T-helper 1 cell treated with Interleukin-12 subunit alpha and Interleukin-12 subunit beta and Interleukin-4 antibody, amounts not matched to agents 30 ng/mL and 1 ng/mL, for 36 hours (primary cell): ENCODE measurements around the gene PTPN9. TPM values are rescaled to one million over a fixed set of nuclear protein-coding genes. Genes with fewer than 3 reads are reported as not detected.
"Not testable (repeated sequence)": the region's sequence is repeated elsewhere in the genome, so short reads cannot be mapped to it uniquely, and the experiment has no call there.

Experiments
- intact Hi-C: fragments of 100-400 bp; cut with micrococcal nuclease; formaldehyde crosslinking; loops from one replicate; pipeline ENCODE4 v1.15.1; 2024
- total RNA-seq: library from RNA; stranded (reverse); gene quantifications from 2 replicates; pipeline ENCODE4 v1.2.3, GENCODE V29; 2022

The PTPN9 gene
- total RNA-seq, 1 donor from 2014 or later: 40.8 TPM

DNA sequence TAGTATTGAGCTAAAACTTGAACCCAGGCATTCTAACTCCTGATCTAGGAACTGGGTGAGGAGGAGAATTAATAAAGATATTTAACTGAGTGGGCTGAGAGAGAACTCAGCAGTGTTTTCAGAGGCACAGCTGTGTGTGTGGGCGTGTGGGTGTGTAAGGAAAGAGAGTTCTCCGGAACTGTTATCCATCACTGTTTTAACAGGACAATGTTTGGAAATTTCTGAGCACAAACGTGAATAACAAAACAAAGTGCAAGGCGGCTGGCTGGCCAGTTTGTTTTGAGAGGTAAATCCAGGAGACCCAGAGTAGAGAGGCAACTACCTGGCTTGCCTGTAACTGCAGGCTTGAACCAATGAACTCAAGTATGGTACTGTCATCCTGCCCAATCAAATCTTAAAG, 5.0 kb upstream of the PTPN9 start:
- intact Hi-C loops: no loop called here

GRCh38 chr15:75583701-75584100, 4.6 kb upstream of the PTPN9 start:
- intact Hi-C loops: no loop called here

- intact Hi-C loops: not testable (repeated sequence)
These were observed 3.8 kb upstream of the PTPN9 start for GRCh38 chr15:75582943-75583342.

DNA sequence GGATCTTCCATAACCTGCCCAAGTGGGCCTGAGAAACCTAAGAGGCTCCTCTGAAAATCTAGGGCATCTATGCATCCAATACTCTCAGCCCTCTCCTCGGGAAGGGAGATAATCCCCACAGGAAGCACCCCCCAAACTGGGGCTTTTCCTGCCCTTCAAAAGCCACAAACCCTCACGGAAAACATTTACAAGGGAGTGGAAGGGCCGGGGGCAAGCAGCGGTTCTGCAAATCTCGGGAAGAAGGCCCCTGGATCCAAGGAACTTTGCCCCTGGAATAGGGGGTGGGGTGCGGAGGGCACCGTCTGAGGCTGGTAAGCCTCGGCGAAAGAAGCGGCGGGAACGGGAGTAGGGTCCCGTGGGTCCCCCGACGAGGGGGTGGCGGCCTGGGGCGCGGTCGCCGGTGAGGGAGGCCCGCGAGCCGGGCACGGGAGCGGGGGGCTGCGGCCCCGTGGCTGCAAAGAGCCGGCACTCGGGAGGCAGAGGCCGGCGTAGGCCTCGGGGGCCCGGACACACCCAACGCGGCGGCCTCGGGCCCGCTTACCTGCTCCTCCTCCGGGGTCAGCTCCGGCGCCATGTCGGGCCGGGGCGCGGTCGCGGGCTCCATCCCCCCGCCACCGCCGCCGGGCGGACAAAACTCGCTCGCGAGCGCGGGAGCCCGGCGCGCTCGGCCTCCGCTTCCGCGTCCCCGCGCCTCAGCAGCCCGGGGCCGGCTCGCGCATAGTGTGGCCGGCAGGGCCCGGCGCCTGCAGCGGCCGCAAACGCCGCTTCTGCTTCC, 755 bp downstream of the PTPN9 start:
- intact Hi-C loops: loop anchor here (2.0 to 10.0 kb wide), 4 partner anchors 28 to 791 kb away; partner anchors contain the start of genes MAN2C1 and UBE2Q2

DNA sequence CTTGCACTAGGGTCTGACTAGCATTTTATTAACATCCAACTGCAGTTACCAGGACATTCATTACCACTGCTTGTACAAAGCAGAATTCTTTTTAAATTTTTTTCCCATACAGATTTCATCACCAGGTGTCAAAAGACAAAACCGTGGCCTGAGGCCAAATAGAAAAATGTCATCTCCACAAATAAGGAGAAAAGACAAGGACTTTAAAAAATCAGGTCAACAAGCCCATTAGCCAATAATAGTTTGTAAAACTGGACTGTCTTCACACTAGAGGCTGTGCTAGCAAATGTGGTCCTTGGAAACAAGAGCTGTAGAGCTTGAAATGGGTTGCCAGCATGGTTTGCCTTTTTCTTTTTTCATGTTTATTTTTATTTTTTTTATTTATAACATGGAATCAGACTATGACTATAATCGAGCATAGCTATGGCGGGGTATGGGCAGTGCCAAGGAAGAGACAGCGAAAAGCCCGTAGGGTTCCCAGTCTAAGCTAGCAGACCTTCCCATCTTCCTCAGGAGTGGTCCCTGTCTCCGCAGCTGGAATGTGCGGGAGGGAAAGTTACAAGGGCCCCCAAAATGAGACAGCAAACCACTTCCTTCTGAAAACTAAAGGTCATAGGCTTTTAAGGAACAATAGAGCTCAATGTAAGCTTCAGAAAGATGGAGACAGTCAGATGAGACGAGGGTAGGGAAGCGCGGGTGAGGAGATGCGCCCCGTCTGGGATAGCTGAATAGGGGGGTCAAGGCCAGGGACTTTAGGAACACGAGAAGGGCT, 1.5 kb downstream of the PTPN9 start:
- intact Hi-C loops: loop anchor here (2.0 to 10.0 kb wide), 4 partner anchors 29 to 790 kb away; partner anchors contain the start of genes MAN2C1 and UBE2Q2

DNA sequence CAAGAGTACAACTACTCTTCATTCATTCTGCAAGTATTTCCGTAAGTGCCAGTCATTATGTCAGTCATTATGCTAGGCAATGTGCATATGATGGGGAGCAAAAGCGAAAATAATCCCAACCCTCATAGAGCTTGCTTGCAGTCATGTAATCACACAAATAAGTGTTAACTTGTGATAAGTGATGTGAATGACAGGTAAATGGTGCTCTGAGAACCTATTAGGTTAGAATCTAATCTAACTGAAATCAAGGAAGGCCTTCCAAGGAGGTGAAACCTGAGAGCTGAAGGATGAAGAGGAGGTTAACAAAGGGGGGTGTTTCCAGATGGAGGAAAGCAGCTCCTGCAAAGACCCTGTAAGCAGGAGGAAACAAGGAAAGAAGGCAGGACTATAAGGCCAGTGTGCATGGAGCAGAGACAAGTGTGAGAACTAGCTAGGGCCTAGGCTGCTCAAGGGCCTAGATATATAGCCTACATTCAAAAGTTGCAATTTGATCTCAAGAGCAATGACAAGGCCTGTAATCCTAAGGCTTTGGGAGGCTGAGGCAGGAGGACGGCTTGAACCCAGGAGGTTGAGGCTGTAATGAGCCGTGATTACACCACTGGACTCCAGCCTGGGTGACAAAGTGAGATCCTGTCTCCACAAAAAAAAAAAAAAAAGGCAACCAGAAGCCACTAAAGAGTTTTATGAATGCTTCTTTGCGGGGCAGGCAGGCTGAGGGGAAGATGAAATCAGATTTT, 5.3 kb downstream of the PTPN9 start:
- intact Hi-C loops: loop anchor here (10.0 kb wide), 1 partner anchor 271 kb away; the partner anchor contains the start of gene UBE2Q2

GRCh38 chr15:75570126-75570845, 8.8 kb downstream of the PTPN9 start:
- intact Hi-C loops: loop anchor here (10.0 kb wide), 1 partner anchor 275 kb away; the partner anchor contains the start of gene UBE2Q2

GRCh38 chr15:75565062-75565970, 13.8 kb downstream of the PTPN9 start:
- intact Hi-C loops: no loop called here

DNA sequence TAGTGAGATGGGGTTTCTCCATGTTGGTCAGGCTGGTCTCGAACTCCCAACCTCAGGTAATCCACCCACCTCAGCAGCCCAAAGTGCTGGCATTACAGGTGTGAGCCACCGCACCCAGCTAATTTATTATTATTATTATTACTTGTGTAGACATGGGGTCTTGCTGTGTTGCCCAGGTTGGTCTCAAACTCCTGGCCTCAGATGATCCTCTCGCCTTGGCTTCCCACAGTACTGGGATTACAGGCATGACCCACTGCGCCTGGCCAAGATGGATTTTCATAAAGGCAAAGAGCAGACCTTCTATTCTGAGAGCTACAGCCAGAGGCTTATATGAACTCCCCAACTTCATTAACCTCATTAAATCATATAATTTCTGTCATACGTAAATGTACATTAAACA, 17.2 kb downstream of the PTPN9 start:
- intact Hi-C loops: no loop called here

DNA sequence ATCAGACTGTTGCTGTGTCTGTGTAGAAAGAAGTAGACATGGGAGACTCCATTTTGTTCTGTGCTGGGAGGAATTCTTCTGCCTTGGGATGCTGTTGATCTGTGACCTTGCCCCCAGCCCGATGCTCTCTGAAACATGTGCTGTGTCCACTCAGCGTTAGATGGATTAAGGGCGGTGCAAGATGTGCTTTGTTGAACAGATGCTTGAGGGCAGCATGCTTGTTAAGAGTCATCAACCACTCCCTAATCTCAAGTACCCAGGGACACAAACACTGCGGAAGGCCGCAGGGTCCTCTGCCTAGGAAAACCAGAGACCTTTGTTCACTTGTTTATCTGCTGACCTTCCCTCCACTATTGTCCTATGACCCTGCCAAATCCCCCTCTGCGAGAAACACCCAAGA, 19.8 kb downstream of the PTPN9 start:
- intact Hi-C loops: not testable (repeated sequence)

- intact Hi-C loops: not testable (repeated sequence)
These were observed 20.2 kb downstream of the PTPN9 start for GRCh38 chr15:75558955-75559354.

DNA sequence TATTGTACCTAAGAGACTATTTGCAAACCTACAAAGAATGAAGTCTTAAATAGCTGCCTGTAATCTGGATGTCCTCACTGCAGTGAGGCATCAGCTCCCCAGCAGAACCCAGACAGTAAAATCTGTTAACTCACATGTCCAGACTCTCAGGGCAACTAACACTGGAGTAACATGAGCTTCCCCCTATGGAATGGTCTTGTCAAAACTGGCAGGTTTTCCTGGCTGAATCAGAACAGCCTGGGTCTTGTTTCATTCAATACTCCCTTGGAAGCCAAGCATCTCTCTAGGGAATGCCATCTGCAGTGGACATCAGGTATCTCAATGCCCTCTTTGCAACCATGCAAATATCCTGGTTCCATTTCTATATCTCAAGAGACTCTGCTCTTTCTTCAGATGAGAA, 24.4 kb downstream of the PTPN9 start:
- intact Hi-C loops: no loop called here

DNA sequence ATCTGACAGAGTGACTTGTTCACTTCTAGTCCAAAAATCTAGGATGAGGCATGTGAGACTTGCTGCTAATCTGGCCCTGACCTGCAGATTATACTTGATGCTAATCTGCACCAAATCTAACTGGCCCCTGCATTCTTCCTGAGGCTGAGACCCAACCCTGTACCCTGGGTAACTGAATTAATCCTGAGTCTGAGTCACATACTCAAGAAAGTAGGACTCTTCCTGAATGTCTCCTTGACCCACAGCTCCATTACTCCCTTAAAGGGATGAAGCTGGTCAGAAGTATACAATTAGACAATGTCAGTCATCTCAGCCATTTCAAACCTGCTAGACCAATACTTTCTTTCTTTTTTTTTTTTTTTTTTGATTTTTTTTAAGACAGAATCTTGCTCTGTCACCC, 25.5 kb downstream of the PTPN9 start:
- intact Hi-C loops: no loop called here

GRCh38 chr15:75551091-75551490, 28.0 kb downstream of the PTPN9 start:
- intact Hi-C loops: no loop called here

GRCh38 chr15:75545064-75545463, 34.1 kb downstream of the PTPN9 start:
- intact Hi-C loops: no loop called here

GRCh38 chr15:75544359-75544758, 34.8 kb downstream of the PTPN9 start:
- intact Hi-C loops: no loop called here

GRCh38 chr15:75542949-75543545, 36.1 kb downstream of the PTPN9 start:
- intact Hi-C loops: loop anchor here (1.0 kb wide), 1 partner anchor 23 kb away; no protein-coding TSS in a partner anchor

DNA sequence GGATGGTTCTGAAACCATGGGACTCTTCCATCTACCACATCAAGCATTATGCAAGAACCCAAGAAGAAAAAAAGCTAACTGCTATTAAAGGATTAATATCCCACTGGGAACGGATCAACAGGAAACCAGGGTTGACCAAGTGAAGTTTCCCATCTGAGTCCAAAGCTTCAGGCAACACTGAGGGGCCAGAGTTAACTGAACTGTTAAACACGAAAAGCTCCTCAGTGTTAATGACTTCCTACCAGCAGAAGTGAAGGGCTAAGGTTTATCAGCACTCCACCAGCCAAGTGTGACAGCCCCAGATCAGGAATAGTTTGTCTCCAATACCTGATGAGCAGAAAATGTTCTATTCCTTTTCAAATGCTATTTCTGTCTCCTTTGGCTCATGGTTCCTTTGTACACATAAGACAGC, 36.7 kb downstream of the PTPN9 start:
- intact Hi-C loops: loop anchor here (1.0 kb wide), 1 partner anchor 24 kb away; no protein-coding TSS in a partner anchor

DNA sequence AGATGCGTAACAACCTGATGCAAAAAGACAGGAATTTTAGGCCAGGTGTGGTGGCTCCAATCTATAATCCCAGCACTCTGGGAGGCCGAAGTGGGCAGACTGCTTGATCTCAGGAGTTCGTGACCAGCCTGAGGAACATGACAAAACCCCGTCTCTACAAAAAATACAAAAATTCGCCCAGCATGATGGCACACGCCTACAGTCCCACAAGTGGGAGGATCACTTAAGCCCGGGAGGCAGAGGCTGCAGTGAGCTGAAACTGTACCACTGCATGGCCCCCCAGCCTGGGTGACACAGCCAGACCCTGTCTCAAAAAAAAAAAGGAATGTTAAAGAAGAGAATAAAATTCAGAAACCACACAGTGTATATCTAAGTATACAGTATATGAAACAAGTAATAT, 40.7 kb downstream of the PTPN9 start:
- intact Hi-C loops: no loop called here
